Lower leg skin (tissue), 3 donors: Measurements from ENCODE around the gene ARFIP1.

Experiments used
- POLR2A ChIP-seq, 2 donors: fragments of 450-650 bp; IDR thresholded peaks; one replicate each; pipeline ENCODE4 v1.6.1; 2016 to 2017; ENCODE audit warnings: antibody characterized with exemption in 2 of 2, mild to moderate bottlenecking in 1 of 2, moderate library complexity in 1 of 2
- TF ChIP-seq, protein P1 (sequence below), 3 donors: fragments of 450-650 bp; IDR thresholded peaks; one replicate each; pipeline ENCODE4 v1.5.1; 2016; ENCODE audit warnings: antibody characterized with exemption in 3 of 3, mild to moderate bottlenecking in 3 of 3, moderate library complexity in 2 of 3

DNA sequence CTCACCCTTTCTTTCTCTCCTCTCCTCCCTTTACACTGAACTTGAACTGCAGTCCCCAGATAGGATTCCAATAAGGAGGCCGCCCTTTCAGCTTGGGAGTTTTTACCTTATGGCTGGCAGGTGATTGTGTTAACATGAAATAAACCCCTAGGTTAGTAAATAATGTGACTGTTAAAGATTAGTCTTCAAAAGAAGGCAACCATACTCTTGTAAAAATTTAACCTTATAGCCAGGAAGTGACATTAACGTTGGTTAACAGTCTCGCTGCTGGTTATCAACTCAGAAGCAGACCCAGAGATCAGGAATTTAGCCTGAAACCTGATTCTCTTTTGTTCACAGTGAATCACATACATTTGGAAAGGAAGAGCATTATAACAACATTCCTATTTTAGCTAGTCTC is 171.6 kb downstream of the ARFIP1 start:
- TF ChIP-seq, protein P1, sequence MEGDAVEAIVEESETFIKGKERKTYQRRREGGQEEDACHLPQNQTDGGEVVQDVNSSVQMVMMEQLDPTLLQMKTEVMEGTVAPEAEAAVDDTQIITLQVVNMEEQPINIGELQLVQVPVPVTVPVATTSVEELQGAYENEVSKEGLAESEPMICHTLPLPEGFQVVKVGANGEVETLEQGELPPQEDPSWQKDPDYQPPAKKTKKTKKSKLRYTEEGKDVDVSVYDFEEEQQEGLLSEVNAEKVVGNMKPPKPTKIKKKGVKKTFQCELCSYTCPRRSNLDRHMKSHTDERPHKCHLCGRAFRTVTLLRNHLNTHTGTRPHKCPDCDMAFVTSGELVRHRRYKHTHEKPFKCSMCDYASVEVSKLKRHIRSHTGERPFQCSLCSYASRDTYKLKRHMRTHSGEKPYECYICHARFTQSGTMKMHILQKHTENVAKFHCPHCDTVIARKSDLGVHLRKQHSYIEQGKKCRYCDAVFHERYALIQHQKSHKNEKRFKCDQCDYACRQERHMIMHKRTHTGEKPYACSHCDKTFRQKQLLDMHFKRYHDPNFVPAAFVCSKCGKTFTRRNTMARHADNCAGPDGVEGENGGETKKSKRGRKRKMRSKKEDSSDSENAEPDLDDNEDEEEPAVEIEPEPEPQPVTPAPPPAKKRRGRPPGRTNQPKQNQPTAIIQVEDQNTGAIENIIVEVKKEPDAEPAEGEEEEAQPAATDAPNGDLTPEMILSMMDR (IDR thresholded peaks at IDR 0.05): no peak
- TF ChIP-seq POLR2A (IDR thresholded peaks at IDR 0.05): no peak
